OCI-LY3 (cell line): ENCODE measurements around the gene EYS.

Source experiments
- H2AFZ ChIP-seq: fragments of 200-600, 300-600 bp; shearing (Covaris generic); 2 replicates; pipeline ENCODE4 v1.6.0; 2014; ENCODE audit warnings: antibody characterized with exemption, low read depth, low read length
- H3K27ac ChIP-seq: fragments of 200-600, 300-600 bp; sonication (generic); 2 replicates; pipeline ENCODE4 v1.5.1; 2014; ENCODE audit warnings: mild to moderate bottlenecking, low read length, moderate library complexity, mixed read lengths
- H3K27me3 ChIP-seq: fragments of 200-600, 300-600 bp; sonication (generic); 2 replicates; pipeline ENCODE4 v1.6.1; 2014; ENCODE audit warnings: low read depth, low read length, mixed read lengths
- H3K36me3 ChIP-seq: fragments of 200-600, 300-600 bp; sonication (generic); replicated peaks from 2 replicates; pipeline ENCODE3; 2014; ENCODE audit warnings: low read depth, low read length, mixed read lengths
- H3K4me1 ChIP-seq: fragments of 300-600, 200-600 bp; sonication (generic); 2 replicates; pipeline ENCODE4 v1.6.1; 2014; ENCODE audit warnings: low read length, mixed read lengths
- H3K4me2 ChIP-seq: fragments of 200-600, 300-600 bp; sonication (generic); 2 replicates; pipeline ENCODE4 v1.6.1; 2014; ENCODE audit warnings: low read length, mixed read lengths
- H3K4me3 ChIP-seq: fragments of 300-600, 200-600 bp; sonication (generic); 2 replicates; pipeline ENCODE4 v1.5.1; 2014; ENCODE audit warnings: antibody characterized with exemption, mild to moderate bottlenecking, low read length, moderate library complexity
- H3K79me2 ChIP-seq: fragments of 300-600, 200-600 bp; shearing (Covaris generic); 2 replicates; pipeline ENCODE4 v1.6.1; 2014; ENCODE audit warnings: mild to moderate bottlenecking, low read length, mixed read lengths
- H3K9ac ChIP-seq: fragments of 300-600, 200-600 bp; shearing (Covaris generic); 2 replicates; pipeline ENCODE4 v1.6.0; 2014; ENCODE audit warnings: mild to moderate bottlenecking, low read length, moderate library complexity
- H3K9me3 ChIP-seq: fragments of 200-600, 300-600 bp; shearing (Covaris generic); 2 replicates; pipeline ENCODE4 v1.6.1; 2014; ENCODE audit warnings: low read length, mixed read lengths; ENCODE audit not compliant: insufficient read depth
- H4K20me1 ChIP-seq: fragments of 200-600, 300-600 bp; sonication (generic); 2 replicates; pipeline ENCODE4 v1.6.1; 2016; ENCODE audit warnings: low read length, mixed read lengths; ENCODE audit not compliant: insufficient read depth
- EZH2phosphoT487 ChIP-seq: fragments of 200-600 bp; shearing (Covaris generic); IDR thresholded peaks from 2 replicates; pipeline ENCODE4 v1.6.1; 2018; ENCODE audit warnings: antibody characterized with exemption, mixed run types, low read depth
- TF ChIP-seq, protein P1 (sequence below): fragments of 200-600, 300-600 bp; sonication (generic); IDR thresholded peaks from 2 replicates; pipeline ENCODE4 v1.5.1; 2014; ENCODE audit warnings: antibody characterized with exemption, low read length, low read depth

The EYS gene

DNA sequence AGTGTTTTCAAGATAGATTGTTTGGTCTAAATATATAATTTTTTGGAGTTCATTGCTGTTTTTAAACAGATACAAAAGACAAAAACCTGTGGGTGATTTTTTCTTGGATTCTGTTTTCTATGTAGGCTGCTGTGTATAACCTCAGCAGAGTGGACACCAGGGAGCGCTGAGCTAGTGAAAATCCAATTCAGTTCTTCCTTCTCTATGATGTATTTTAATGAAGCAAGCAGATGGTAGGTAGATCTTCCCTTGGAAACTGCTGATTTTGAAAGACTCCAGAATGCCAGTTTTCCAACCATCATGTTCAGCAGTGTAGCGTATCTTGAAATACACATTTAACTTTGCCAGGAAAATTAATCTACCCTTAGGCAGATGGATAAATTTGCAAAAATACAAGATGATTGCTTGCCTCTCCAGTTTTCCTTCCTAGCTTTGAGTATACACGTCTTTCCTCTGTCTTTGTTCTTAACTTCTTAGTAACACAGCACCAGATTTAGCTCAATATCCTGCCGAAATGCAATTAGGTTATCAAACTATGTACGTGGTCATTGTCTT lies 1893.4 kb downstream of the EYS start:
- Histone ChIP-seq H3K4me3 (no peak overlapping the region), H3K79me2 (no peaks in the 10 kb centered on the region), H3K36me3 (no peaks in the 10 kb centered on the region), H2AFZ (no peak overlapping the region), H3K27ac (no peak overlapping the region), H3K9me3 (no peaks in the 10 kb centered on the region), H3K27me3 (no peaks in the 10 kb centered on the region), H3K4me2 (no peak overlapping the region), H4K20me1 (no peaks in the 10 kb centered on the region), H3K9ac (no peak overlapping the region), H3K4me1 (no peaks in the 10 kb centered on the region)
- TF ChIP-seq, protein P1, sequence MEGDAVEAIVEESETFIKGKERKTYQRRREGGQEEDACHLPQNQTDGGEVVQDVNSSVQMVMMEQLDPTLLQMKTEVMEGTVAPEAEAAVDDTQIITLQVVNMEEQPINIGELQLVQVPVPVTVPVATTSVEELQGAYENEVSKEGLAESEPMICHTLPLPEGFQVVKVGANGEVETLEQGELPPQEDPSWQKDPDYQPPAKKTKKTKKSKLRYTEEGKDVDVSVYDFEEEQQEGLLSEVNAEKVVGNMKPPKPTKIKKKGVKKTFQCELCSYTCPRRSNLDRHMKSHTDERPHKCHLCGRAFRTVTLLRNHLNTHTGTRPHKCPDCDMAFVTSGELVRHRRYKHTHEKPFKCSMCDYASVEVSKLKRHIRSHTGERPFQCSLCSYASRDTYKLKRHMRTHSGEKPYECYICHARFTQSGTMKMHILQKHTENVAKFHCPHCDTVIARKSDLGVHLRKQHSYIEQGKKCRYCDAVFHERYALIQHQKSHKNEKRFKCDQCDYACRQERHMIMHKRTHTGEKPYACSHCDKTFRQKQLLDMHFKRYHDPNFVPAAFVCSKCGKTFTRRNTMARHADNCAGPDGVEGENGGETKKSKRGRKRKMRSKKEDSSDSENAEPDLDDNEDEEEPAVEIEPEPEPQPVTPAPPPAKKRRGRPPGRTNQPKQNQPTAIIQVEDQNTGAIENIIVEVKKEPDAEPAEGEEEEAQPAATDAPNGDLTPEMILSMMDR = peak; percentile 33
- TF ChIP-seq EZH2phosphoT487 = no peak

DNA sequence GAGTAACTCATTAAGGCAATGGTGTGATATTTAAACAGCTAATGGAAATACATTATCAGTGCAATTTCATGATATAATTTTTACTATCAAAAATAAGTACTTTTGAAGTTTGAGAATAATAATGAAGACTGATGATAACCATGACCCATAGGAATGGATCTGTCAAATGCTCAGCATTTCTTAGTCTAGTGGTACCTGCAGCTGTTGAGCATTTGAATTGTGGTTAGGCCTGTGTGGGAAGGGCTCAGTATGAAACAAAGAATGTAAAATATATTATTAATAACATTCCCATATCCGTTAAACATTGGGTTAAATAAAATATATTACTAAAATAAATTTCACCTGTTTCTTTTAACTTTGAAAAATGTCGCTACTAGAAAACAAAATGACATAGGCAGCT lies 1898.5 kb downstream of the EYS start:
- H3K4me1 ChIP-seq = peaks cover 6% of the 10 kb centered on the region
- H3K27me3 ChIP-seq = no peaks in the 10 kb centered on the region
- no peaks in the 10 kb centered on the region for H4K20me1 ChIP-seq
- H3K4me2 ChIP-seq = no peak overlapping the region
- no peak overlapping the region for H3K4me3 ChIP-seq
- no peak overlapping the region for H3K9ac ChIP-seq
- H3K79me2 ChIP-seq = no peaks in the 10 kb centered on the region
- no peaks in the 10 kb centered on the region for H3K36me3 ChIP-seq
- TF ChIP-seq, protein P1 = no peak
- TF ChIP-seq EZH2phosphoT487 = no peak
- no peak overlapping the region for H2AFZ ChIP-seq
- H3K9me3 ChIP-seq = no peaks in the 10 kb centered on the region
- no peak overlapping the region for H3K27ac ChIP-seq

DNA sequence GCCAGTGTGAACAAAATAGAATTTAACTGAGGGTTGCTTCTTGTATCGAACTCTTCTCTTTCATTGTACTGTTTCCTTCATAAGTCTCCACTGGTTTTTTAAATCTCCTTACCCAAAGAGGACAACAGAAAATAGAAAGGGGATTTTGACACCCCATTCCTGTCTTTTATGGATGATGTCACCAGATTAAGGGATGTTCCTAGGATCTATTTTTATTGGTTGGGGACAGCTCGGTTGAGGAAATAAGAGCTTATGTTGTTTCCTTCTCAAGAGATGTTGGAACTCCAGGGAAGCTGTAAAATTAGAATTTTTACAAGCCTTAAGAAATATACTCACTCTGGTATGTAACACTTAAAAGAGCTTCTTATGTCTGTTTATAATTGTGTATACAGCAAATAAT lies 1900.0 kb downstream of the EYS start:
- H3K27ac ChIP-seq = no peak overlapping the region

GRCh38 chr6:63806573-63806913 lies 1900.5 kb downstream of the EYS start:
- H3K27me3 ChIP-seq = no peaks in the 10 kb centered on the region
- H3K27ac ChIP-seq = no peak overlapping the region
- no peak overlapping the region for H3K4me3 ChIP-seq
- no peak overlapping the region for H2AFZ ChIP-seq
- no peaks in the 10 kb centered on the region for H3K36me3 ChIP-seq
- H3K4me2 ChIP-seq = no peak overlapping the region
- H3K4me1 ChIP-seq = peaks cover 6% of the 10 kb centered on the region
- no peaks in the 10 kb centered on the region for H4K20me1 ChIP-seq
- TF ChIP-seq, protein P1 = no peak
- no peak for TF ChIP-seq EZH2phosphoT487
- no peak overlapping the region for H3K9ac ChIP-seq
- H3K9me3 ChIP-seq = no peaks in the 10 kb centered on the region
- H3K79me2 ChIP-seq = no peaks in the 10 kb centered on the region

More for the DNA sequence above, 1900.0 kb downstream of the EYS start:
- Histone ChIP-seq H2AFZ (no peak overlapping the region), H3K4me3 (no peak overlapping the region), H3K4me2 (no peak overlapping the region), H3K79me2 (no peaks in the 10 kb centered on the region), H3K4me1 (peaks cover 6% of the 10 kb centered on the region), H3K27me3 (no peaks in the 10 kb centered on the region), H3K36me3 (no peaks in the 10 kb centered on the region), H3K9me3 (no peaks in the 10 kb centered on the region), H3K9ac (no peak overlapping the region), H4K20me1 (no peaks in the 10 kb centered on the region)
- TF ChIP-seq, protein P1 = no peak
- TF ChIP-seq EZH2phosphoT487 = no peak
